Caco-2 (cell line): ENCODE data around the gene ATRAID. TPM values are rescaled to one million over a fixed set of nuclear protein-coding genes. Genes with fewer than 3 reads are reported as not detected.

Source experiments
- BruUV-seq: library from RNA; stranded (reverse); fragments of 400-500 nt; replicated peaks from 2 replicates; lab custom pipeline; 2021; lab: Mats Ljungman, UMichigan
- CTCF ChIA-PET: fragments of 300-600 bp; sonication (Branson Sonifier 250); formaldehyde crosslinking; loops from one replicate; lab custom pipeline; 2022; ENCODE audit warnings: antibody characterized with exemption; lab: Charles Lee
- POLR2A ChIA-PET: fragments of 300-600 bp; sonication (Branson Sonifier 250); formaldehyde crosslinking; loops from one replicate; lab custom pipeline; 2022; ENCODE audit warnings: antibody characterized with exemption; lab: Charles Lee
- DNase-seq, 2 experiments: peaks; one replicate each; pipeline versions ENCODE4 v3.0.0 to v3.0.0-alpha.2; 2020 to 2022
- H3K27me3 ChIP-seq: replicated peaks from 2 replicates; pipeline ENCODE4 v1.6.0; 2011; ENCODE audit warnings: low read length; ENCODE audit not compliant: control insufficient read depth, insufficient read depth
- H3K36me3 ChIP-seq: 2 replicates; pipeline ENCODE4 v1.5.1; 2011; ENCODE audit warnings: low read length; ENCODE audit not compliant: control insufficient read depth, insufficient read depth
- H3K4me1 ChIP-seq: fragments of 250-450 bp; sonication (Bioruptor Pico); 2 replicates; pipeline ENCODE4 v1.5.1; 2020; ENCODE audit warnings: mild to moderate bottlenecking
- H3K4me3 ChIP-seq: 2 replicates; pipeline ENCODE4 v1.5.1; 2011; ENCODE audit warnings: low read depth, mild to moderate bottlenecking, control low read depth, low read length
- H3K9me3 ChIP-seq: fragments of 250-450 bp; sonication (Bioruptor Pico); 2 replicates; pipeline ENCODE4 v1.5.1; 2020; ENCODE audit warnings: mild to moderate bottlenecking, moderate library complexity
- H3K27ac Mint-ChIP-seq: one replicate; pipeline ENCODE4 v1.8.0; 2022; ENCODE audit warnings: mixed read lengths; ENCODE audit not compliant: unreplicated experiment
- H3K27me3 Mint-ChIP-seq: one replicate; pipeline ENCODE4 v1.8.0; 2022; ENCODE audit warnings: mixed read lengths; ENCODE audit not compliant: insufficient read depth, unreplicated experiment
- H3K36me3 Mint-ChIP-seq: one replicate; pipeline ENCODE4 v1.8.0; 2022; ENCODE audit warnings: mild to moderate bottlenecking, mixed read lengths; ENCODE audit not compliant: insufficient read depth, unreplicated experiment
- H3K4me1 Mint-ChIP-seq: one replicate; pipeline ENCODE4 v1.8.0; 2022; ENCODE audit warnings: low read depth, mixed read lengths; ENCODE audit not compliant: unreplicated experiment
- H3K4me3 Mint-ChIP-seq: one replicate; pipeline ENCODE4 v1.8.0; 2022; ENCODE audit warnings: mild to moderate bottlenecking, moderate library complexity, mixed read lengths; ENCODE audit not compliant: unreplicated experiment
- H3K9me3 Mint-ChIP-seq: one replicate; pipeline ENCODE4 v1.8.0; 2022; ENCODE audit warnings: mixed read lengths; ENCODE audit not compliant: unreplicated experiment
- intact Hi-C: fragments of 100-400 bp; cut with micrococcal nuclease; formaldehyde crosslinking; loops from one replicate; pipeline ENCODE4 v1.10.0; 2022; ENCODE audit not compliant: unreplicated experiment
- total RNA-seq: library from RNA; stranded (reverse); gene quantifications from 2 replicates; pipeline ENCODE4 v1.2.3, GENCODE V29; 2022
- TF ChIP-seq, protein P1 (sequence below), 2 experiments: fragments of 200-600 bp in 1 of 2; IDR thresholded peaks; 1 replicate in 1 of 2; 2 replicates in 1 of 2; pipeline versions ENCODE4 v1.5.1 to v1.8.0; 2011 to 2022; ENCODE audit warnings: antibody characterized with exemption in 1 of 2, control low read depth in 1 of 2, inconsistent platforms in 1 of 2, low read depth in 1 of 2, low read length in 1 of 2, mild to moderate bottlenecking in 1 of 2, moderate library complexity in 1 of 2; ENCODE audit not compliant: insufficient read depth in 1 of 2, severe bottlenecking in 1 of 2, unreplicated experiment in 1 of 2

ATRAID gene
- total RNA-seq, 1 experiment from 2014 or later, result 157 TPM

DNA sequence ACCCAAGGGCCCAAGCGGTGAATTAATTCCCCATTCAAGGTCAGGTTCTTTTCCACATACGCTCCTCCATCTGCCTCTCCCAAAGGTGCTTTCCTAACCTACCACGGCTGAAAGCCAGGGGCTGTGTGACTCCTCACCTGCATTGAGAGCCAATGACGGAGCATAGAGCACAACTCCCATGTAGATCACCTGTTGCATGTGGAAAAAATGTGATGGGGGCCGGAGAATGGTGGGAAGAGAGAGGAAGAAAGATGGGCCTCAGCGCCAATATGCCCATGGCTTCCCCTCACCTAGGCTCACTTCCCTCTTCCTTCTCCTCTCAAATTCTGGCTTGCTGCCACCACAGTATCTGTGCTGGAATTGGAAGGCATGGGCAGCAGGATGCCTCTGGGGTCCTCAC, 5.5 kb upstream of the ATRAID start:
- TF ChIP-seq, protein P1, sequence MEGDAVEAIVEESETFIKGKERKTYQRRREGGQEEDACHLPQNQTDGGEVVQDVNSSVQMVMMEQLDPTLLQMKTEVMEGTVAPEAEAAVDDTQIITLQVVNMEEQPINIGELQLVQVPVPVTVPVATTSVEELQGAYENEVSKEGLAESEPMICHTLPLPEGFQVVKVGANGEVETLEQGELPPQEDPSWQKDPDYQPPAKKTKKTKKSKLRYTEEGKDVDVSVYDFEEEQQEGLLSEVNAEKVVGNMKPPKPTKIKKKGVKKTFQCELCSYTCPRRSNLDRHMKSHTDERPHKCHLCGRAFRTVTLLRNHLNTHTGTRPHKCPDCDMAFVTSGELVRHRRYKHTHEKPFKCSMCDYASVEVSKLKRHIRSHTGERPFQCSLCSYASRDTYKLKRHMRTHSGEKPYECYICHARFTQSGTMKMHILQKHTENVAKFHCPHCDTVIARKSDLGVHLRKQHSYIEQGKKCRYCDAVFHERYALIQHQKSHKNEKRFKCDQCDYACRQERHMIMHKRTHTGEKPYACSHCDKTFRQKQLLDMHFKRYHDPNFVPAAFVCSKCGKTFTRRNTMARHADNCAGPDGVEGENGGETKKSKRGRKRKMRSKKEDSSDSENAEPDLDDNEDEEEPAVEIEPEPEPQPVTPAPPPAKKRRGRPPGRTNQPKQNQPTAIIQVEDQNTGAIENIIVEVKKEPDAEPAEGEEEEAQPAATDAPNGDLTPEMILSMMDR (IDR thresholded peaks at IDR 0.05; ENCODE audit: insufficient read depth in 1 of 2, low read depth in 1 of 2, low read length in 1 of 2, severe bottlenecking in 1 of 2, unreplicated experiment in 1 of 2), result no peak
- H3K4me1 Mint-ChIP-seq, result peaks cover 12% of the 10 kb centered on the region
- H3K27me3 Mint-ChIP-seq, result no peaks in the 10 kb centered on the region
- H3K4me3 Mint-ChIP-seq, result no peak overlapping the region
- peaks cover 17% of the 10 kb centered on the region for H3K4me1 ChIP-seq
- no peak overlapping the region for H3K4me3 ChIP-seq
- H3K9me3 Mint-ChIP-seq, result no peaks in the 10 kb centered on the region
- intact Hi-C loops, result no loop called here
- peaks cover 16% of the 10 kb centered on the region for H3K36me3 ChIP-seq
- H3K36me3 Mint-ChIP-seq, result peaks cover 59% of the 10 kb centered on the region
- no TSS peak for BruUV-seq
- H3K27me3 ChIP-seq, result no peaks in the 10 kb centered on the region
- no peak overlapping the region for H3K27ac Mint-ChIP-seq
- ChIA-PET POLR2A (no interaction called here), CTCF (no interaction called here)
- H3K9me3 ChIP-seq, result no peaks in the 10 kb centered on the region
- peak in 1 of 2 experiments; percentile 19 for DNase-seq

DNA sequence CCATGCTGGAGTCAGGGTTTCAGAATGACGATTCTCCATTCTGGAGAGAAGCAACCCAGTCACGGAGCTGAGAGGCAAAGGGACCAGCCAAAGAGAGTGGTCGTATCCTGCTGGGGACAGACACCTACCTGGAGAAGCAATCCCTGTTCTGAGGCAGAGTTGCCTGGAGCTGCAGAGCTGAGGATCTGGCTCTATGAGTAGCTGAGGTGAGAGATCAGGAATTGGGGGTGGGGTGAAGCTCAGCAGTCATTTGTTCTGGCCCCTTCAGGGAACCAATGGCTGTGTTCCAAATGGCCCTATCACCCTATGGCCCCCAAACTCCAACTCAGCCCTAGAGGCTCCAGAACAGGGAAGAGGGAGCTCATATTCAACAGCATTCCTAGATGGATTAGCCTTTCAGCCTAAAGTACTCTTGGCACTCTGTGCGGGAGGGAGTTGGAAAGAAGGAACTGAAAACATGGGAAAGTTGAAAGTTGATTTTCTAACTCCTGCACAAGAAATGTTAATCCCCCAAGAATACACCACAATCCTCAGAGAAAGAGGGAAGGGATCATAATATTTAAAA, 3.3 kb upstream of the ATRAID start:
- no peaks in the 10 kb centered on the region for H3K27me3 Mint-ChIP-seq
- H3K4me1 Mint-ChIP-seq, result peaks cover 16% of the 10 kb centered on the region
- ChIA-PET POLR2A (no interaction called here), CTCF (no interaction called here)
- H3K27ac Mint-ChIP-seq, result no peak overlapping the region
- Histone ChIP-seq H3K27me3 (no peaks in the 10 kb centered on the region), H3K4me3 (no peak overlapping the region), H3K4me1 (peaks cover 21% of the 10 kb centered on the region), H3K9me3 (no peaks in the 10 kb centered on the region), H3K36me3 (peaks cover 10% of the 10 kb centered on the region)
- TF ChIP-seq, protein P1 (IDR thresholded peaks at IDR 0.05; ENCODE audit: insufficient read depth in 1 of 2, low read depth in 1 of 2, low read length in 1 of 2, severe bottlenecking in 1 of 2, unreplicated experiment in 1 of 2), result no peak
- H3K4me3 Mint-ChIP-seq, result no peak overlapping the region
- DNase-seq, result peak in 1 of 2 experiments; percentile 26
- peaks cover 67% of the 10 kb centered on the region for H3K36me3 Mint-ChIP-seq
- H3K9me3 Mint-ChIP-seq, result no peaks in the 10 kb centered on the region
- no TSS peak for BruUV-seq
- intact Hi-C loops, result no loop called here

DNA sequence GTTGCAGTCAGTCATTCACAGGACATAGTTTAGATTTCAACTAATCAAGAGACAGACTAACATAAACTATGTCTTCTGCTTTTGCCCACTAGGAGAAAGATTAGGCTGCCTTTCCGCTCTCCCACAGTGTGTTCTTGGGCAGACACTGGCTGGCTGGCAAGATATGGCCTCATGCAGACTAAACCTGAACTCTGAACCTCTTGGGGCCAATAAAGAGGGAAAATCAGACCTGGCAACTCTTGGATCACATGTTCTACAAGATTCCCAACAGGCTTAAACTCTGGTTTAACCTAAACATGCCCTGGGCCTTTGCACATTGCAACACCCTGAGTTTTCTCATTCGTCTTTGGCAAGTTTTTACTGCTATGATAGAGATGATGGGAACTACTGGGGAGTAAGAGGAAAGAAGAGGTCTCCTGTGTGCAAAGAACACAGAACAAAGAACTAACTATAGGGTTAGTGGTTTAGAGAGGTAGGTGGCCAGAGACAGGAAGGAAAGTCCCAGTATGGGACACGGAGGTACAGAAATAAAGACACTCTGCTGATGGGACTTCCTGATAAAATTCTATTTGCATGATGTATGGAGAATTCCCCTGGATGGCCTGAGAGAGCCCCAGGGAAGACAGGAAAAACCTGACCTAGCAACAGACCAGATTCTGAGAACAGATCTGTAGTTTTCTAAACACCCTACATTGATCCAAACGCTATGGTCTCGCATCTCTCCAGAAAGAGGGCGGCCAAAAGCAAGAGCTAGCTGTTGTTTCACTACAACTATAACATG, 2.0 kb upstream of the ATRAID start:
- no peak overlapping the region for H3K4me3 ChIP-seq
- intact Hi-C loops, result loop anchor here (5.0 kb wide), 1 partner anchor 113 kb away; no protein-coding TSS in a partner anchor
- DNase-seq, result peak; percentile 48 to 54
- Mint-ChIP-seq H3K9me3 (no peaks in the 10 kb centered on the region), H3K4me3 (peak overlapping the region; percentile 46), H3K36me3 (peaks cover 66% of the 10 kb centered on the region), H3K27ac (peak overlapping the region; percentile 19), H3K27me3 (no peaks in the 10 kb centered on the region), H3K4me1 (peaks cover 19% of the 10 kb centered on the region)
- ChIA-PET POLR2A (no interaction called here), CTCF (interaction anchor here (0.5 to 1.6 kb wide), 2 partner anchors 86 to 129 kb away, joined by 3 to 10 read pairs; partner anchors contain the start of gene ABHD1)
- H3K36me3 ChIP-seq, result peaks cover 8% of the 10 kb centered on the region
- no peaks in the 10 kb centered on the region for H3K27me3 ChIP-seq
- H3K9me3 ChIP-seq, result no peaks in the 10 kb centered on the region
- BruUV-seq, result TSS peak; percentile 12
- peaks cover 25% of the 10 kb centered on the region for H3K4me1 ChIP-seq
- TF ChIP-seq, protein P1 (IDR thresholded peaks at IDR 0.05; ENCODE audit: insufficient read depth in 1 of 2, low read depth in 1 of 2, low read length in 1 of 2, severe bottlenecking in 1 of 2, unreplicated experiment in 1 of 2), result no peak
